Right lobe of liver (tissue), 6 donors: ENCODE measurements around the gene ITGA5. TPM values are rescaled to one million over a fixed set of nuclear protein-coding genes. Genes with fewer than 3 reads are reported as not detected.

Source experiments
- ATAC-seq, 4 donors: fragments of 200-7000 bp; cut with Tn5 transposase; one replicate each; pipeline ENCODE4 v1.9.1; 2020; ENCODE audit warnings: mild to moderate bottlenecking in 4 of 4, moderate library complexity in 4 of 4
- DNase-seq, 3 donors: peaks; one replicate each; pipeline ENCODE4 v3.0.0-alpha.2; 2020
- H3K27ac ChIP-seq, 3 donors: fragments of 200-600 bp; one replicate each; pipeline ENCODE4 v1.8.0; 2022
- H3K27me3 ChIP-seq, 2 donors: fragments of 200-600 bp; one replicate each; pipeline ENCODE4 v1.8.0; 2022
- H3K36me3 ChIP-seq, 4 donors: fragments of 200-600 bp; sonication (generic) in 1 of 4; one replicate each; pipeline versions ENCODE4 v1.5.1 to v1.8.0; 2017 to 2022; ENCODE audit warnings: control low read depth in 1 of 4
- H3K4me1 ChIP-seq, 4 donors: fragments of 200-600 bp; sonication (generic) in 1 of 4; one replicate each; pipeline versions ENCODE4 v1.5.1 to v1.8.0; 2017 to 2022; ENCODE audit warnings: control low read depth in 1 of 4
- H3K4me3 ChIP-seq, 3 donors: fragments of 200-600 bp; one replicate each; pipeline ENCODE4 v1.8.0; 2022
- H3K9me3 ChIP-seq, 4 donors: fragments of 200-600 bp; sonication (generic) in 1 of 4; one replicate each; pipeline versions ENCODE4 v1.5.1 to v1.8.0; 2017 to 2022; ENCODE audit warnings: control low read depth in 1 of 4
- POLR2A ChIP-seq: fragments of 450-650 bp; IDR thresholded peaks from one replicate; pipeline ENCODE4 v1.6.1; 2017; ENCODE audit warnings: antibody characterized with exemption, mild to moderate bottlenecking
- WGBS: methylation state at CpG from one replicate; pipeline ENCODE4 v1.1.6; 2018; ENCODE audit warnings: low coverage, low lambda C conversion rate; ENCODE audit not compliant: insufficient coverage; ENCODE audit errors: missing lambda C conversion rate; 5-methylcytosine and 5-hydroxymethylcytosine counted together
- intact Hi-C, 2 donors: fragments of 100-400 bp; cut with DNase I; formaldehyde crosslinking; loops; one replicate each; pipeline versions ENCODE4 v1.11.2 to v1.14.1; 2022
- total RNA-seq, 6 experiments: library from RNA; depleted of rRNA in 2 of 6; stranded (reverse); fragments of >200 nt in 2 of 6; fragmentation: NEBNext Ultra II Directional in 3 of 6; extraction: Animal tissue kit (Norgen Biotek cat#: 25700) in 3 of 6; gene quantifications; one replicate each; pipeline versions ENCODE4 v1.1.0 to v1.2.4, GENCODE V29; 2016 to 2023
- TF ChIP-seq, protein P1 (sequence below), 4 donors: fragments of 200-600 bp in 3 of 4; fragments of 450-650 bp in 1 of 4; IDR thresholded peaks; one replicate each; pipeline versions ENCODE4 v1.5.1 to v1.8.0; 2016 to 2022; ENCODE audit warnings: antibody characterized with exemption in 4 of 4, mild to moderate bottlenecking in 2 of 4
- donor health status: DM: no; HTN: yes; CAD: no.
- donor health status: DM: no; HTN: no; CAD: no.
- donor health status: DM: no; HTN: no; CAD: no.
- donor health status: DM: no; HTN: yes; CAD: no.
- donor health status: DM: no; HTN: yes; CAD: no.

The ITGA5 gene
- total RNA-seq, 6 experiments from 2014 or later, result 31.2 to 75.6 (median 35.5) TPM

DNA sequence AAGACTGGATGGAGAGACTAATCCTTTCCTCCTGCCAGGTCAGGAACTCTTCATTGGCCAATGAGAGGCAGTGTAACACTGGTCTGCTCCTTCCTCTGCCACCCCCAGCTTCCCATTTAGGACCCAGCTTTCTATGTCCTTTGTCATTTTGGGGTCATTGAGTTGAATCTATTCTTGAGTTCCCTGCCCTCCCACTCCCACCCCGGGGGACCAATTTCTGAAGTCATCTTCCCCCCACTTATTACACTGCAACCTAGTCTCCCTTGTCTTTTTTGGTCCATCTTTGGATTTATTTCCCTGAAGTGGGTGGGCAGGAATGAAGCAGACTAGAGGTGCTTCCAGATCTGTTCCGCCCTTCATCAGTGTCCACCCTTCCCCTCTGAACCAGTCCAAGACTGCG lies 7.6 kb upstream of the ITGA5 start:
- 73% methylated on average over 3 of the region's 3 CpGs for WGBS
- Histone ChIP-seq H3K4me1 (peaks cover 0 to 15% (median 5%) of the 10 kb centered on the region in 4 donors), H3K27ac (no peak overlapping the region), H3K4me3 (no peak overlapping the region), H3K27me3 (no peaks in the 10 kb centered on the region), H3K9me3 (no peaks in the 10 kb centered on the region), H3K36me3 (no peaks in the 10 kb centered on the region)
- TF ChIP-seq, protein P1, sequence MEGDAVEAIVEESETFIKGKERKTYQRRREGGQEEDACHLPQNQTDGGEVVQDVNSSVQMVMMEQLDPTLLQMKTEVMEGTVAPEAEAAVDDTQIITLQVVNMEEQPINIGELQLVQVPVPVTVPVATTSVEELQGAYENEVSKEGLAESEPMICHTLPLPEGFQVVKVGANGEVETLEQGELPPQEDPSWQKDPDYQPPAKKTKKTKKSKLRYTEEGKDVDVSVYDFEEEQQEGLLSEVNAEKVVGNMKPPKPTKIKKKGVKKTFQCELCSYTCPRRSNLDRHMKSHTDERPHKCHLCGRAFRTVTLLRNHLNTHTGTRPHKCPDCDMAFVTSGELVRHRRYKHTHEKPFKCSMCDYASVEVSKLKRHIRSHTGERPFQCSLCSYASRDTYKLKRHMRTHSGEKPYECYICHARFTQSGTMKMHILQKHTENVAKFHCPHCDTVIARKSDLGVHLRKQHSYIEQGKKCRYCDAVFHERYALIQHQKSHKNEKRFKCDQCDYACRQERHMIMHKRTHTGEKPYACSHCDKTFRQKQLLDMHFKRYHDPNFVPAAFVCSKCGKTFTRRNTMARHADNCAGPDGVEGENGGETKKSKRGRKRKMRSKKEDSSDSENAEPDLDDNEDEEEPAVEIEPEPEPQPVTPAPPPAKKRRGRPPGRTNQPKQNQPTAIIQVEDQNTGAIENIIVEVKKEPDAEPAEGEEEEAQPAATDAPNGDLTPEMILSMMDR (IDR thresholded peaks at IDR 0.05), result no peak
- no peak for TF ChIP-seq POLR2A
- no peak for DNase-seq
- intact Hi-C loops, result no loop called here
- ATAC-seq, result no peak

DNA sequence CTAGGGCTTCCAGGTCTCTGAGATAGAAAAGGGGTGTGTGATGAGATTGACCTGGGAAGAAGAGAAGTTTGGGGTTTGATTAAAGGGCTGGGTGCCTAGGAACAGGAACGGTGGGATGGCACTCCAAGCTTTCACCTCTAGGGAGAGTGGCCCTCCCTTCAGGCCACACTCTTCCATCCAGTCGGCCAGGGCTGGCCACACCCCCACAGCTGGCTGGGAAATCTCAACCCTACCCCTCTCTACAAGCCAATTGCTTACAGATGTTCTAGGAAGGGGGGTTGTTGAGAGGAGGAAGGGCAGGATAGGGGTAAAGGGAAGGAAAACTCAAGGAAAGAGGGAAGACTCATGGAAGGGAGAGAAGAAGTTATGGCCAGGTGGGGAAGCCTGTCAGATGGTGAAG lies 6.6 kb upstream of the ITGA5 start:
- no peaks in the 10 kb centered on the region for H3K9me3 ChIP-seq
- ATAC-seq (no peak), DNase-seq (no peak)
- H3K27ac ChIP-seq, result no peak overlapping the region
- TF ChIP-seq, protein P1 (IDR thresholded peaks at IDR 0.05), result no peak
- intact Hi-C loops, result no loop called here
- WGBS, result no CpG with 5 or more reads among the region's 2 CpGs
- no peaks in the 10 kb centered on the region for H3K36me3 ChIP-seq
- H3K4me1 ChIP-seq, result peaks cover 0 to 15% (median 5%) of the 10 kb centered on the region in 4 donors
- H3K27me3 ChIP-seq, result no peaks in the 10 kb centered on the region
- no peak overlapping the region for H3K4me3 ChIP-seq

DNA sequence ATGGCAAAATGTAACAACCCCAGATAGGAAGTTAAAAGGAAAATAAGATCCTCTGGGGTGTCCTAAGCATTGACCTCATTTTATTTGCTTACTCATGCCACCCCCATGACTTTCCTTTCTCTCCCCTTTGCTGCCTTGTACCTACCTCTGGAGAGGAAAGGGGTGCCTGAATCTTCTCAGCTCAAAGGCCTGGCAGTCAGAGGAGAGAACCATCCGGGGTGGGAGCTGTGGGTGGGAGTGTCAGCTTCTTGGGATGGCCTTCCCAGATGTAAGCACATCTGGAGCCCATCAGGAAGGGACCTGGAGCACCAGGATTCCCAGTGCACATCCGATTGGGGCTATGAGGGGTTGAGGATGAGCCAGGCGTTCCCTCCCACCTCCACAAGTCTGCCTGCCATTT lies 5.2 kb upstream of the ITGA5 start:
- no peak for DNase-seq
- H3K36me3 ChIP-seq, result no peaks in the 10 kb centered on the region
- no peaks in the 10 kb centered on the region for H3K27me3 ChIP-seq
- TF ChIP-seq, protein P1 (IDR thresholded peaks at IDR 0.05), result no peak
- no peak for TF ChIP-seq POLR2A
- no peak overlapping the region for H3K4me3 ChIP-seq
- H3K27ac ChIP-seq, result no peak overlapping the region
- H3K4me1 ChIP-seq, result peaks cover 0 to 15% (median 5%) of the 10 kb centered on the region in 4 donors
- WGBS, result 80% methylated on average over 3 of the region's 3 CpGs
- no peaks in the 10 kb centered on the region for H3K9me3 ChIP-seq
- no peak for ATAC-seq
- intact Hi-C loops, result no loop called here

DNA sequence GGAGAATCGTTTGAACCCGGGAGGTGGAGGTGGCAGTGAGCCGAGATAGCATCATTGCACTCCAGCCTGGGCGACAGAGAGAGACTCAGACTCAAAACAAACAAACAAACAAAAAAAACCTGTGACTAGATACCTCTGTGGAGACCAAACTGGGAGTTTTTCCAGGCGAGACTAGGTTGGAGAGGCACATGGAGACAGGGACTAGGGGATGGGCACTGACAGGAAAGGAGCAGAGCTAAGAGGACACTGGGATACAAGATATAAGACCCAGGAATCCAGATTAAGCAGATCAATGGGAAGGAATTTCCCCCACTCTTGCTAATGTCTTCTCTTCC lies 4.7 kb upstream of the ITGA5 start:
- peaks cover 0 to 11% (median 3%) of the 10 kb centered on the region in 4 donors for H3K4me1 ChIP-seq

More for the DNA sequence above, 4.7 kb upstream of the ITGA5 start:
- no peaks in the 10 kb centered on the region for H3K9me3 ChIP-seq
- no peak for DNase-seq
- H3K27ac ChIP-seq, result no peak overlapping the region
- ATAC-seq, result peak in 2 of 4 donors; percentile 30 to 41
- intact Hi-C loops, result no loop called here
- no peak overlapping the region for H3K4me3 ChIP-seq
- H3K27me3 ChIP-seq, result no peaks in the 10 kb centered on the region
- 14% methylated on average over 4 of the region's 5 CpGs for WGBS
- TF ChIP-seq, protein P1 (IDR thresholded peaks at IDR 0.05), result no peak
- TF ChIP-seq POLR2A, result no peak
- no peaks in the 10 kb centered on the region for H3K36me3 ChIP-seq
